Suprapubic skin (tissue), 4 donors: ENCODE results near the gene TIE1. TPM values are rescaled to one million over a fixed set of nuclear protein-coding genes. Genes with fewer than 3 reads are reported as not detected.

Experiments
- DNase-seq, 2 donors: peaks; one replicate each; pipeline ENCODE4 v3.0.0-alpha.2; 2019; ENCODE audit warnings: low spot score in 2 of 2
- H3K27ac ChIP-seq: fragments of 200-600 bp; sonication (generic); one replicate; pipeline ENCODE4 v1.5.1; 2019
- H3K27me3 ChIP-seq: fragments of 200-600 bp; sonication (generic); one replicate; pipeline ENCODE4 v1.5.1; 2019
- H3K36me3 ChIP-seq: fragments of 200-600 bp; sonication (generic); one replicate; pipeline ENCODE4 v1.5.1; 2019
- H3K4me1 ChIP-seq: fragments of 200-600 bp; sonication (generic); one replicate; pipeline ENCODE4 v1.5.1; 2019
- H3K4me3 ChIP-seq: fragments of 200-600 bp; sonication (generic); one replicate; pipeline ENCODE4 v1.5.1; 2019; ENCODE audit warnings: mild to moderate bottlenecking
- H3K9me3 ChIP-seq: fragments of 200-600 bp; sonication (generic); one replicate; pipeline ENCODE4 v1.5.1; 2019
- EP300 ChIP-seq: sonication (generic); formaldehyde crosslinking; IDR thresholded peaks from one replicate; pipeline ENCODE4 v1.6.1; 2017; ENCODE audit warnings: antibody characterized with exemption
- POLR2A ChIP-seq, 2 donors: fragments of 450-650 bp; IDR thresholded peaks; one replicate each; pipeline ENCODE4 v1.6.1; 2017; ENCODE audit warnings: antibody characterized with exemption in 2 of 2, mild to moderate bottlenecking in 2 of 2, moderate library complexity in 2 of 2
- POLR2AphosphoS5 ChIP-seq, 3 donors: sonication (generic); formaldehyde crosslinking; IDR thresholded peaks; one replicate each; pipeline ENCODE4 v1.6.1; 2017; ENCODE audit warnings: antibody characterized with exemption in 3 of 3
- WGBS: methylation state at CpG from one replicate; pipeline ENCODE4 v1.1.5; 2018; 5-methylcytosine and 5-hydroxymethylcytosine counted together
- total RNA-seq, 4 donors: library from RNA; depleted of rRNA; stranded (reverse); fragments of >200 nt; gene quantifications; one replicate each; pipeline ENCODE4 v1.1.0, GENCODE V29; 2016
- TF ChIP-seq, protein P1 (sequence below), 2 donors: fragments of 200-600 bp in 1 of 2; fragments of 450-650 bp in 1 of 2; sonication (generic) in 1 of 2; IDR thresholded peaks; one replicate each; pipeline ENCODE4 v1.5.1; 2016 to 2019; ENCODE audit warnings: antibody characterized with exemption in 2 of 2, mild to moderate bottlenecking in 1 of 2, moderate library complexity in 1 of 2

The TIE1 gene
- total RNA-seq, 4 donors from 2014 or later, result 5.4 to 19.0 (median 11.3) TPM

GRCh38 chr1:43348809-43349593 lies 48.2 kb downstream of the TIE1 start:
- Histone ChIP-seq H3K4me3 (peak overlapping the region; percentile 55), H3K27me3 (no peaks in the 10 kb centered on the region), H3K36me3 (no peaks in the 10 kb centered on the region), H3K27ac (peak overlapping the region; percentile 91), H3K4me1 (peaks cover 22% of the 10 kb centered on the region), H3K9me3 (no peaks in the 10 kb centered on the region)
- 26% methylated on average over 20 of the region's 72 CpGs for WGBS
- TF ChIP-seq POLR2AphosphoS5 (IDR thresholded peaks at IDR 0.05) (no peak), POLR2A (IDR thresholded peaks at IDR 0.05) (peak in 1 of 2 donors; percentile 34)
- peak; percentile 88 to 91 for DNase-seq

GRCh38 chr1:43349594-43350306 lies 49.0 kb downstream of the TIE1 start:
- TF ChIP-seq EP300 (no peak), POLR2AphosphoS5 (IDR thresholded peaks at IDR 0.05) (no peak), POLR2A (IDR thresholded peaks at IDR 0.05) (no peak)
- TF ChIP-seq, protein P1, sequence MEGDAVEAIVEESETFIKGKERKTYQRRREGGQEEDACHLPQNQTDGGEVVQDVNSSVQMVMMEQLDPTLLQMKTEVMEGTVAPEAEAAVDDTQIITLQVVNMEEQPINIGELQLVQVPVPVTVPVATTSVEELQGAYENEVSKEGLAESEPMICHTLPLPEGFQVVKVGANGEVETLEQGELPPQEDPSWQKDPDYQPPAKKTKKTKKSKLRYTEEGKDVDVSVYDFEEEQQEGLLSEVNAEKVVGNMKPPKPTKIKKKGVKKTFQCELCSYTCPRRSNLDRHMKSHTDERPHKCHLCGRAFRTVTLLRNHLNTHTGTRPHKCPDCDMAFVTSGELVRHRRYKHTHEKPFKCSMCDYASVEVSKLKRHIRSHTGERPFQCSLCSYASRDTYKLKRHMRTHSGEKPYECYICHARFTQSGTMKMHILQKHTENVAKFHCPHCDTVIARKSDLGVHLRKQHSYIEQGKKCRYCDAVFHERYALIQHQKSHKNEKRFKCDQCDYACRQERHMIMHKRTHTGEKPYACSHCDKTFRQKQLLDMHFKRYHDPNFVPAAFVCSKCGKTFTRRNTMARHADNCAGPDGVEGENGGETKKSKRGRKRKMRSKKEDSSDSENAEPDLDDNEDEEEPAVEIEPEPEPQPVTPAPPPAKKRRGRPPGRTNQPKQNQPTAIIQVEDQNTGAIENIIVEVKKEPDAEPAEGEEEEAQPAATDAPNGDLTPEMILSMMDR (IDR thresholded peaks at IDR 0.05), result no peak
- no peak for DNase-seq
- Histone ChIP-seq H3K4me3 (peak overlapping the region; percentile 55), H3K27ac (peak overlapping the region; percentile 91), H3K27me3 (no peaks in the 10 kb centered on the region), H3K4me1 (peaks cover 22% of the 10 kb centered on the region), H3K9me3 (no peaks in the 10 kb centered on the region), H3K36me3 (no peaks in the 10 kb centered on the region)
- WGBS, result 50% methylated on average over 11 of the region's 11 CpGs

GRCh38 chr1:43350976-43351375 lies 50.2 kb downstream of the TIE1 start:
- no peak for DNase-seq
- Histone ChIP-seq H3K4me1 (peaks cover 22% of the 10 kb centered on the region), H3K27me3 (no peaks in the 10 kb centered on the region), H3K36me3 (no peaks in the 10 kb centered on the region), H3K4me3 (no peak overlapping the region), H3K27ac (no peak overlapping the region), H3K9me3 (no peaks in the 10 kb centered on the region)
- TF ChIP-seq, protein P1 (IDR thresholded peaks at IDR 0.05), result no peak
- TF ChIP-seq POLR2A (IDR thresholded peaks at IDR 0.05) (no peak), POLR2AphosphoS5 (IDR thresholded peaks at IDR 0.05) (no peak), EP300 (no peak)
- 93% methylated on average over 1 of the region's 1 CpG for WGBS

GRCh38 chr1:43351421-43352350 lies 50.9 kb downstream of the TIE1 start:
- 85% methylated on average over 10 of the region's 10 CpGs for WGBS
- no peak for DNase-seq
- Histone ChIP-seq H3K27ac (no peak overlapping the region), H3K4me1 (peaks cover 22% of the 10 kb centered on the region), H3K4me3 (no peak overlapping the region), H3K27me3 (no peaks in the 10 kb centered on the region), H3K36me3 (no peaks in the 10 kb centered on the region), H3K9me3 (no peaks in the 10 kb centered on the region)
- TF ChIP-seq EP300 (no peak), POLR2A (IDR thresholded peaks at IDR 0.05) (no peak), POLR2AphosphoS5 (IDR thresholded peaks at IDR 0.05) (no peak)
- TF ChIP-seq, protein P1 (IDR thresholded peaks at IDR 0.05), result no peak

DNA sequence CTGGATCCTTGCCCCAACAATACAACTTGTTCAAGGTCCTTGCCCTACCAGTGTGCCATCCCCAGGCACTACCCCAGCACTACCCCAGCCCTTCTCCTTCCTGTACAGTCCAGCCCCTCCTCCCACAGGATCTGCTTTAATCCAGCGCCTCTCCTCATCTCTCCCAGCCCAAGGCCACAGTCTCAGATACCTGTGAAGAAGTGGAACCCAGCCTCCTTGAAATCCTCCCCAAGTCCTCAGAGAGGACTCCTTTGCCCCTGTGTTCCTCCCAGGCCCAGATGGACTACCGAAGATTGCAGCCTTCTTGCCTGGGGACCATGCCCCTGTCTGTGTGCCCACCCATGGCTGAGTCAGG lies 51.5 kb downstream of the TIE1 start:
- Histone ChIP-seq H3K27me3 (no peaks in the 10 kb centered on the region), H3K4me1 (peaks cover 22% of the 10 kb centered on the region), H3K4me3 (no peak overlapping the region), H3K27ac (no peak overlapping the region), H3K9me3 (no peaks in the 10 kb centered on the region), H3K36me3 (no peaks in the 10 kb centered on the region)
- TF ChIP-seq POLR2A (IDR thresholded peaks at IDR 0.05) (no peak), EP300 (no peak), POLR2AphosphoS5 (IDR thresholded peaks at IDR 0.05) (no peak)
- WGBS, result 71% methylated on average over 1 of the region's 2 CpGs
- no peak for DNase-seq
